Inferior parietal cortex (tissue), 1 donor: ENCODE results near the gene SKIDA1.
A peak's percentile ranks its signal among the peaks of the same experiment; 100 is the strongest.
"Not testable (repeated sequence)": the region's sequence is repeated elsewhere in the genome, so short reads cannot be mapped to it uniquely, and the experiment has no call there.

Experiments
- DNase-seq: peaks from one replicate; pipeline ENCODE4 v3.0.0-alpha.2; 2016; ENCODE audit errors: extremely low spot score

Gene SKIDA1

GRCh38 chr10:21525367-21526187 is at the start of gene SKIDA1:
Gene SKIDA1 (minus strand): TSS chr10:21525682. CDS start chr10:21517822, 7,860 bp downstream.
- DNase-seq, result peak; percentile 78

GRCh38 chr10:21574514-21574913 is 49.0 kb upstream of the SKIDA1 start:
- DNase-seq, result not testable (repeated sequence)

- no peak for DNase-seq
Observed at GRCh38 chr10:21572578-21572977, 47.1 kb upstream of the SKIDA1 start.

- DNase-seq, result no peak
Observed at GRCh38 chr10:21570761-21571521, 45.5 kb upstream of the SKIDA1 start.

GRCh38 chr10:21558984-21559383 is 33.5 kb upstream of the SKIDA1 start:
- DNase-seq, result not testable (repeated sequence)

- DNase-seq, result no peak
Observed at GRCh38 chr10:21556527-21556926, 31.0 kb upstream of the SKIDA1 start.

GRCh38 chr10:21552638-21553037 is 27.2 kb upstream of the SKIDA1 start:
- DNase-seq, result no peak

GRCh38 chr10:21547246-21547645 is 21.8 kb upstream of the SKIDA1 start:
- no peak for DNase-seq

GRCh38 chr10:21540701-21541100 is 15.2 kb upstream of the SKIDA1 start:
- not testable (repeated sequence) for DNase-seq

- no peak for DNase-seq
Observed at GRCh38 chr10:21536874-21537273, 11.4 kb upstream of the SKIDA1 start.

- not testable (repeated sequence) for DNase-seq
Observed at GRCh38 chr10:21535976-21536375, 10.5 kb upstream of the SKIDA1 start.

- DNase-seq, result peak; percentile 38
Observed at GRCh38 chr10:21535494-21535965, 10.0 kb upstream of the SKIDA1 start.

- peak; percentile 22 for DNase-seq
Observed at GRCh38 chr10:21534604-21535493, 9.4 kb upstream of the SKIDA1 start.

GRCh38 chr10:21534280-21534586 is 8.8 kb upstream of the SKIDA1 start:
- DNase-seq, result no peak

- DNase-seq, result peak; percentile 85
Observed at GRCh38 chr10:21533467-21534279, 8.2 kb upstream of the SKIDA1 start, which contains the start of gene MLLT10. Gene MLLT10 (plus strand): TSS chr10:21534232. CDS start chr10:21534645, 413 bp downstream.

- DNase-seq, result peak; percentile 77
Observed at GRCh38 chr10:21532694-21533466, 7.4 kb upstream of the SKIDA1 start.

GRCh38 chr10:21531164-21531563 is 5.7 kb upstream of the SKIDA1 start:
- peak; percentile 22 for DNase-seq

- DNase-seq, result peak; percentile 28
Observed at GRCh38 chr10:21530641-21531040, 5.2 kb upstream of the SKIDA1 start.

GRCh38 chr10:21530168-21530567 is 4.7 kb upstream of the SKIDA1 start:
- DNase-seq, result peak; percentile 7
